HG03439 (cell line): ENCODE data around the gene ATG9B.

Experiments used
- ATAC-seq: cut with Tn5 transposase; IDR thresholded peaks from one replicate; pipeline ENCODE4 v1.9.1; 2021; ENCODE audit warnings: mild to moderate bottlenecking, moderate library complexity; ENCODE audit not compliant: unreplicated experiment

ATG9B gene

GRCh38 chr7:150988230-150989226 is 35.8 kb downstream of the ATG9B start:
- ATAC-seq = no peak

- ATAC-seq = no peak
Measured at GRCh38 chr7:150986556-150986955, 37.7 kb downstream of the ATG9B start.

GRCh38 chr7:150986099-150986512 is 38.2 kb downstream of the ATG9B start:
- no peak for ATAC-seq

GRCh38 chr7:150983893-150984368 is 40.4 kb downstream of the ATG9B start:
- no peak for ATAC-seq

GRCh38 chr7:150982351-150982750 is 41.9 kb downstream of the ATG9B start:
- ATAC-seq = no peak

- no peak for ATAC-seq
Measured at GRCh38 chr7:150981644-150982043, 42.6 kb downstream of the ATG9B start.

- ATAC-seq = no peak
Measured at GRCh38 chr7:150980663-150981062, 43.6 kb downstream of the ATG9B start.

GRCh38 chr7:150979713-150980390 is 44.4 kb downstream of the ATG9B start:
- ATAC-seq = no peak

- no peak for ATAC-seq
Measured at GRCh38 chr7:150978126-150978789, 46.0 kb downstream of the ATG9B start, which contains the start of gene KCNH2. TSS of gene KCNH2 (minus strand) at chr7:150978321. CDS start at chr7:150977913, 408 bp downstream.

- ATAC-seq = no peak
Measured at GRCh38 chr7:150977382-150978125, 46.7 kb downstream of the ATG9B start.

GRCh38 chr7:150976529-150977381 is 47.5 kb downstream of the ATG9B start:
- no peak for ATAC-seq

- ATAC-seq = no peak
Measured at GRCh38 chr7:150975536-150976319, 48.6 kb downstream of the ATG9B start.

GRCh38 chr7:150974468-150975391 is 49.6 kb downstream of the ATG9B start:
- ATAC-seq = peak; percentile 60

GRCh38 chr7:150973571-150974451 is 50.5 kb downstream of the ATG9B start:
- ATAC-seq = no peak

- ATAC-seq = no peak
Measured at GRCh38 chr7:150972741-150973140, 51.6 kb downstream of the ATG9B start.

GRCh38 chr7:150972023-150972468 is 52.2 kb downstream of the ATG9B start:
- no peak for ATAC-seq
